Measurements from ENCODE around the gene MATN1.

GRCh38 chr1:30707412-30708360 is 15.7 kb downstream of the MATN1 start:
- TF ChIP-seq CTCF (IDR thresholded peaks at IDR 0.05) (peak in 2 of 3 donors; percentile 56 to 57), POLR2A (IDR thresholded peaks at IDR 0.05) (no peak), EP300 (IDR thresholded peaks at IDR 0.05) (no peak)
